Keratinocyte (primary cell): ENCODE results near the gene KRTAP3-2. TPM values are rescaled to one million over a fixed set of nuclear protein-coding genes. Genes with fewer than 3 reads are reported as not detected.

Experiments
- DNase-seq: peaks from one replicate; pipeline ENCODE4 v3.0.0-alpha.2; 2011; ENCODE audit warnings: low read depth, missing footprints, low spot score
- FAIRE-seq: peaks from 2 replicates; lab custom pipeline; 2011; peaks lifted over from hg19 to GRCh38; lab: Jason Lieb, UNC
- H2AFZ ChIP-seq: 2 replicates; pipeline ENCODE4 v1.6.0; 2012; ENCODE audit warnings: low read length, control low read depth, inconsistent platforms; ENCODE audit not compliant: control insufficient read depth
- H3K27ac ChIP-seq: 2 replicates; pipeline ENCODE4 v1.5.1; 2011; ENCODE audit warnings: low read length; ENCODE audit not compliant: control insufficient read depth, insufficient read depth
- H3K27me3 ChIP-seq: 3 replicates; pipeline ENCODE4 v1.6.0; 2011; ENCODE audit warnings: low read length; ENCODE audit not compliant: control insufficient read depth, insufficient read depth; ENCODE audit errors: extremely low read depth
- H3K36me3 ChIP-seq, 2 experiments: 2 replicates in 1 of 2; 3 replicates in 1 of 2; pipeline ENCODE4 v1.5.1; 2011; ENCODE audit warnings: low read length in 2 of 2, mild to moderate bottlenecking in 1 of 2; ENCODE audit not compliant: control insufficient read depth in 2 of 2, insufficient read depth in 2 of 2; ENCODE audit errors: extremely low read depth in 1 of 2
- H3K4me1 ChIP-seq: 3 replicates; pipeline ENCODE4 v1.5.1; 2011; ENCODE audit warnings: low read length; ENCODE audit not compliant: control insufficient read depth, insufficient read depth; ENCODE audit errors: extremely low read depth
- H3K4me2 ChIP-seq: 3 replicates; pipeline ENCODE4 v1.6.0; 2011; ENCODE audit warnings: low read depth, low read length; ENCODE audit not compliant: control insufficient read depth, insufficient read depth; ENCODE audit errors: extremely low read depth
- H3K4me3 ChIP-seq, 3 experiments: fragments of 200-600 bp in 1 of 3; sonication (generic) in 1 of 3; 2 replicates in 2 of 3; 3 replicates in 1 of 3; pipeline ENCODE4 v1.5.1; 2011 to 2016; ENCODE audit warnings: low read length in 3 of 3, mild to moderate bottlenecking in 3 of 3, control low read depth in 2 of 3, inconsistent platforms in 1 of 3, low read depth in 1 of 3, mixed read lengths in 1 of 3, mixed run types in 1 of 3, moderate library complexity in 1 of 3; ENCODE audit not compliant: control insufficient read depth in 2 of 3, insufficient read depth in 2 of 3; ENCODE audit errors: extremely low read depth in 1 of 3
- H3K79me2 ChIP-seq: 2 replicates; pipeline ENCODE4 v1.6.0; 2012; ENCODE audit warnings: low read length; ENCODE audit not compliant: control insufficient read depth, insufficient read depth
- H3K9ac ChIP-seq: 3 replicates; pipeline ENCODE4 v1.6.0; 2011; ENCODE audit warnings: low read length; ENCODE audit not compliant: control insufficient read depth, insufficient read depth; ENCODE audit errors: extremely low read depth
- H3K9me1 ChIP-seq: 3 replicates; pipeline ENCODE4 v1.6.0; 2011; ENCODE audit warnings: low read length; ENCODE audit not compliant: control insufficient read depth, insufficient read depth; ENCODE audit errors: extremely low read depth
- H3K9me3 ChIP-seq: 2 replicates; pipeline ENCODE4 v1.5.1; 2012; ENCODE audit warnings: low read depth, low read length; ENCODE audit not compliant: control insufficient read depth
- H4K20me1 ChIP-seq: 3 replicates; pipeline ENCODE4 v1.6.0; 2011; ENCODE audit warnings: low read length; ENCODE audit not compliant: control insufficient read depth, insufficient read depth; ENCODE audit errors: extremely low read depth
- EZH2 ChIP-seq: IDR thresholded peaks from one replicate; pipeline ENCODE4 v1.6.1; 2012; ENCODE audit warnings: inconsistent platforms, mild to moderate bottlenecking, low read length, moderate library complexity
- dilution Hi-C: fragments of 300-500 bp; cut with MboI; formaldehyde crosslinking; loops from one replicate; pipeline ENCODE4 v1.7.0; 2020; ENCODE audit warnings: low sequenced_read_pairs; ENCODE audit not compliant: extremely low pct_ligation_motif_present
- polyA plus RNA-seq, 5 experiments: library from polyadenylated mRNA; depleted of rRNA in 3 of 5; stranded (reverse) in 3 of 5; stranded (forward) in 1 of 5; unstranded in 1 of 5; fragments of >200 nt; gene quantifications; 1 replicate in 1 of 5; 2 replicates in 3 of 5; 3 replicates in 1 of 5; pipeline versions ENCODE4 v1.2.1 to v1.2.3, GENCODE V29; 2011 to 2012; ENCODE audit warnings: missing spikeins in 2 of 5, low read depth in 1 of 5, low replicate concordance in 1 of 5
- TF ChIP-seq, protein P1 (sequence below), 3 experiments: IDR thresholded peaks in 1 of 3; conservative IDR thresholded peaks in 1 of 3; optimal IDR thresholded peaks in 1 of 3; 2 replicates in 2 of 3; 3 replicates in 1 of 3; pipeline versions ENCODE3 to v1.5.1; 2011; ENCODE audit warnings: low read length in 3 of 3, mild to moderate bottlenecking in 3 of 3, moderate library complexity in 2 of 3, control low read depth in 1 of 3, inconsistent platforms in 1 of 3; ENCODE audit not compliant: insufficient read depth in 2 of 3; ENCODE audit errors: extremely low read depth in 1 of 3

KRTAP3-2 gene
- polyA plus RNA-seq, 1 donor (not counting 4 experiments of a cell fraction or from before 2014, with no cell fraction given), result not detected

DNA sequence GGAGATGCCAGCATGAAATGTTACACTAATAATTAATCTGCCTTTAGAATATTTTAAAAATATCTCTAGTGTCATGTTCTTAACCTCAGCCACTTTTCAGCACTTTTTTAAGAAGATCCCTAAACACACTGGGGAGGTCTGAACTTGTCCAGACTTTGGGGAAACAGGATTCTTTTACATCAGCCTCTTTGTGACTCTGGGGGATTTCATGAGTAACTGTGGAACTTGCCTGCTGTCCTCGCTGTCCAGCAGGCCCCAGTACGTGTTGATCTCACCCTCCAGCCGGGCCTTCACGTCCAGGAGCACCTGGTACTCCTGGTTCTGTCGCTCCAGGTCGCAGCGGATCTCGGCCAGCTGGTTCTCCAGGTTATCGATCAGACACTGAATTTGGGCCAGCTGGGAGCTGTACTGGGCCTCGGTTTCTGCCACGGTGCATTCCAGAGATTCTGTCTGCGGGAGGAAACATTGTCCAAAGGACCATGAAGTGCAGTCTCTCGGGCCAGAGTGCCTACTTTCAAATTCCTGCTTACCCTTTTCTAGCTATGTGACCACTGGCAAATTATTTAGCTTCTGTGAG, 21.0 kb downstream of the KRTAP3-2 start:
- Histone ChIP-seq H3K4me3 (no peak overlapping the region), H3K79me2 (no peaks in the 10 kb centered on the region), H3K4me1 (peaks cover 4% of the 10 kb centered on the region), H3K9ac (no peak overlapping the region), H3K4me2 (no peak overlapping the region), H3K9me3 (no peaks in the 10 kb centered on the region), H3K27ac (no peak overlapping the region), H4K20me1 (no peaks in the 10 kb centered on the region), H3K27me3 (no peaks in the 10 kb centered on the region), H3K36me3 (no peaks in the 10 kb centered on the region), H3K9me1 (no peaks in the 10 kb centered on the region), H2AFZ (peak overlapping the region; percentile 51)
- TF ChIP-seq, protein P1, sequence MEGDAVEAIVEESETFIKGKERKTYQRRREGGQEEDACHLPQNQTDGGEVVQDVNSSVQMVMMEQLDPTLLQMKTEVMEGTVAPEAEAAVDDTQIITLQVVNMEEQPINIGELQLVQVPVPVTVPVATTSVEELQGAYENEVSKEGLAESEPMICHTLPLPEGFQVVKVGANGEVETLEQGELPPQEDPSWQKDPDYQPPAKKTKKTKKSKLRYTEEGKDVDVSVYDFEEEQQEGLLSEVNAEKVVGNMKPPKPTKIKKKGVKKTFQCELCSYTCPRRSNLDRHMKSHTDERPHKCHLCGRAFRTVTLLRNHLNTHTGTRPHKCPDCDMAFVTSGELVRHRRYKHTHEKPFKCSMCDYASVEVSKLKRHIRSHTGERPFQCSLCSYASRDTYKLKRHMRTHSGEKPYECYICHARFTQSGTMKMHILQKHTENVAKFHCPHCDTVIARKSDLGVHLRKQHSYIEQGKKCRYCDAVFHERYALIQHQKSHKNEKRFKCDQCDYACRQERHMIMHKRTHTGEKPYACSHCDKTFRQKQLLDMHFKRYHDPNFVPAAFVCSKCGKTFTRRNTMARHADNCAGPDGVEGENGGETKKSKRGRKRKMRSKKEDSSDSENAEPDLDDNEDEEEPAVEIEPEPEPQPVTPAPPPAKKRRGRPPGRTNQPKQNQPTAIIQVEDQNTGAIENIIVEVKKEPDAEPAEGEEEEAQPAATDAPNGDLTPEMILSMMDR (optimal IDR thresholded peaks at IDR 0.05 in 1 of 3, IDR thresholded peaks at IDR 0.05 in 1 of 3, conservative IDR thresholded peaks at IDR 0.05 in 1 of 3; ENCODE audit: extremely low read depth in 1 of 3, insufficient read depth in 2 of 3, low read length in 3 of 3), result no peak
- TF ChIP-seq EZH2, result no peak
- dilution Hi-C loops, result no loop called here
- DNase-seq (no peak), FAIRE-seq (peak; percentile 67)

- no peak for FAIRE-seq
Observed at GRCh38 chr17:40975516-40975915, 24.2 kb downstream of the KRTAP3-2 start.

More at GRCh38 chr17:40975516-40975915, 24.2 kb downstream of the KRTAP3-2 start:
- H3K36me3 ChIP-seq, result no peaks in the 10 kb centered on the region
- no peak for DNase-seq
- H3K4me1 ChIP-seq, result peaks cover 4% of the 10 kb centered on the region
- H3K4me2 ChIP-seq, result no peak overlapping the region
- H4K20me1 ChIP-seq, result no peaks in the 10 kb centered on the region
- no peak overlapping the region for H3K27ac ChIP-seq
- H3K79me2 ChIP-seq, result no peaks in the 10 kb centered on the region
- H3K9ac ChIP-seq, result no peak overlapping the region
- TF ChIP-seq, protein P1 (optimal IDR thresholded peaks at IDR 0.05 in 1 of 3, IDR thresholded peaks at IDR 0.05 in 1 of 3, conservative IDR thresholded peaks at IDR 0.05 in 1 of 3; ENCODE audit: extremely low read depth in 1 of 3, insufficient read depth in 2 of 3, low read length in 3 of 3), result no peak
- TF ChIP-seq EZH2, result no peak
- H3K9me3 ChIP-seq, result no peaks in the 10 kb centered on the region
- H2AFZ ChIP-seq, result no peak overlapping the region
- dilution Hi-C loops, result no loop called here
- no peaks in the 10 kb centered on the region for H3K9me1 ChIP-seq
- no peaks in the 10 kb centered on the region for H3K27me3 ChIP-seq
- H3K4me3 ChIP-seq, result no peak overlapping the region
